ENCODE measurements around the gene FCGR2B.
"Not testable (repeated sequence)": the region's sequence is repeated elsewhere in the genome, so short reads cannot be mapped to it uniquely, and the experiment has no call there.

FCGR2B gene

GRCh38 chr1:161709373-161709772 is 46.4 kb downstream of the FCGR2B start:
- DNase-seq (ENCODE audit: low read depth in 1 of 2, low spot score in 1 of 2): no peak
- no peak for TF ChIP-seq JUND (IDR thresholded peaks at IDR 0.05; ENCODE audit: low read depth)
- in situ Hi-C loops (cut with HindIII; ENCODE audit: low pct_unique_long_range_greater_than_20kb, low sequenced_read_pairs): no loop called here

- no peak for DNase-seq (ENCODE audit: low read depth in 1 of 2, low spot score in 1 of 2)
- TF ChIP-seq JUND (IDR thresholded peaks at IDR 0.05; ENCODE audit: low read depth): no peak
- in situ Hi-C loops (cut with HindIII; ENCODE audit: low pct_unique_long_range_greater_than_20kb, low sequenced_read_pairs): no loop called here
Observed at GRCh38 chr1:161710560-161710959, 47.6 kb downstream of the FCGR2B start.

DNA sequence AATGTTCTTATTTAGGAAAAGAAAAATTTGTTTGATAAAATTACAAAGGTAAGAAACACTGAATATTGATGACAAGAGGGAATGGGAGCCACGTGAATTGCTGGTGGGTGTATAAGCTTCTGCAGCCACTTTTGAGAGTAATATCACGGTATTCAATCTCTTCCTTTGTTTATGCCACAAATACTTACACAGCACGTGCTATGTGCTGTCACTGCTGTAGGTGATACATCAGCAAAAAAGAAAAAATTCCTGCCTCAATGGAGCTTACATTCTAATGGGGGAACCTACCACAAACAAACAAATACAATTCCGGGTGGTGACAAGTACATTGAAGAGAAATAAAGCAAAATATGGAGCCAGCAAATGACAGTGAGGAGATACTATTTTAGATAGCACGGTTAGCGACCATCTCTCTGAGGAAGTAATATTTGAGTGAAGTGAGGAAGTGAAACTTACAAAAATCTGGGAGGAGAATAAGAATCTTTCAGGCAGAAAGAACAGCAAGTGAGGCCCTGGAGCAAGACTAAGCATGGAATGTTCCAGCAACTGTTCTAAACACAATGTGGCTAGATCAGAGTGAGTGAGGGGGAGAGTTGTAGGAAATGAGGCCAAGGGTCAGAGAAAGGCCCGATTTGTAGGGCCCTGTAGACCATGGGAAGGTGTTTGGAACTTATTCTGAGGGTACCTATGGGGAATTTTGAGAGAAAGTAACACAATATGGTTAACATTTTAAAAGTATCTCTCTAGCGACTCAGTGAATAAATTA is 55.8 kb downstream of the FCGR2B start:
- TF ChIP-seq JUND (IDR thresholded peaks at IDR 0.05; ENCODE audit: low read depth): no peak
- in situ Hi-C loops (cut with HindIII; ENCODE audit: low pct_unique_long_range_greater_than_20kb, low sequenced_read_pairs): no loop called here
- no peak for DNase-seq (ENCODE audit: low read depth in 1 of 2, low spot score in 1 of 2)

DNA sequence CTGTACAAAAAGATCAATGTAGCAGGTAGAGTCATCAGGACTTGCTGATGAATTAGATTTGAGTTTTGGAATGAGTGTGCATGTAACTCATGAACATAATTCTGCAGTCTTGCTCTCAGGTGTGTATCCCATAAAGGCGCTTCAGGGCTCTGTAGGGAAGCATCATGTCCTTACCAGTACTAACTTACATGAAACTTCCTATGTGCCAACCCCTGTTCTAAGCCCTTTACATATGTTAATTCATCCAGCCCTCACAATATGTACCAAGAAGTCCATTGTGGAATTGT is 56.3 kb downstream of the FCGR2B start:
- DNase-seq (ENCODE audit: low read depth in 1 of 2, low spot score in 1 of 2): no peak
- TF ChIP-seq JUND (IDR thresholded peaks at IDR 0.05; ENCODE audit: low read depth): no peak
- in situ Hi-C loops (cut with HindIII; ENCODE audit: low pct_unique_long_range_greater_than_20kb, low sequenced_read_pairs): no loop called here

DNA sequence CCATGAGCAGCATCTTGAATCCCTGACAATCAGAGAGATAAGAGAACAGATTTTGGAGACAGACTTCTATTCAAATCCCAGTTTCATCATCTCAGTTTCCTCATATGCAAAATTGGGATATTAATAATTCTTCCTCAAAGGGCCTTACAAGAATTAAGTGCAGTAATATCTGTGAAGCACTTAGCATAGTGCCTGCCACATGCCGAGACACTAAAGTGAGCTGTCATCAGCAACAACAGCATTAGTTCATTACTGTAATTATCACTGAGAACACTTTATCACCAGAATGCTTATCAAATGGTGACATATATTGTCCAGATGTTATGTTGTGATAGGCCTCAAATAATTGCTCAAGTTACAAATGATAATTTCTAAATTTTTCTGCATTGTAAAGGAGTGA is 57.5 kb downstream of the FCGR2B start:
- DNase-seq (ENCODE audit: low read depth in 1 of 2, low spot score in 1 of 2): no peak

GRCh38 chr1:161720956-161721737 is 58.2 kb downstream of the FCGR2B start, which contains the start of gene FCRLB:
Gene FCRLB, plus strand, starts transcription at chr1:161721544. Its CDS starts 1,129 bp downstream, at chr1:161722673.
- DNase-seq (ENCODE audit: low read depth in 1 of 2, low spot score in 1 of 2): no peak
- no peak for TF ChIP-seq JUND (IDR thresholded peaks at IDR 0.05; ENCODE audit: low read depth)
- in situ Hi-C loops (cut with HindIII; ENCODE audit: low pct_unique_long_range_greater_than_20kb, low sequenced_read_pairs): no loop called here

More for the DNA sequence above, 57.5 kb downstream of the FCGR2B start:
- in situ Hi-C loops (cut with HindIII; ENCODE audit: low pct_unique_long_range_greater_than_20kb, low sequenced_read_pairs): no loop called here
- TF ChIP-seq JUND (IDR thresholded peaks at IDR 0.05; ENCODE audit: low read depth): no peak

- no peak for DNase-seq (ENCODE audit: low read depth in 1 of 2, low spot score in 1 of 2)
- in situ Hi-C loops (cut with HindIII; ENCODE audit: low pct_unique_long_range_greater_than_20kb, low sequenced_read_pairs): no loop called here
- no peak for TF ChIP-seq JUND (IDR thresholded peaks at IDR 0.05; ENCODE audit: low read depth)
Observed at GRCh38 chr1:161721738-161722343, 58.9 kb downstream of the FCGR2B start.

DNA sequence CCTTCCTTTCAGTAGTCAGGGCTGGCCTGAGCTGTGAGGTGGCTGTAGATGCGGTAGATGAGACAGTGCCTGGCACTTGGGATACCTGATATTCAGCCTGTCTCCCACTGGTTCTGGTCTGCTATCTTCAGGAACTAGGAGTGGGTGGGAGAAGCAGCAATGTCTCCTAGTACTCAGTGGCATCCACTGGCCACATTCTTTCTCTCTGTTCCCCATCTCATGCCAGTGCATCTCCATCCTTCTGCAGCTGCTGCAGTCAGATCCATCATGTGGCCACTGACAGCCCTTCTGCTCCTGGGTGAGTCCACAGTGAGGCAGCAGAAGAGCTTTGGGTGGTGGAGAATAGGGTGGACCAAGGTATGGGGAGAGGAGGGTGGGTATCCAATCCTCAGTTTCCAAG is 59.5 kb downstream of the FCGR2B start:
- no peak for DNase-seq (ENCODE audit: low read depth in 1 of 2, low spot score in 1 of 2)
- in situ Hi-C loops (cut with HindIII; ENCODE audit: low pct_unique_long_range_greater_than_20kb, low sequenced_read_pairs): no loop called here

GRCh38 chr1:161723459-161724141 is 60.7 kb downstream of the FCGR2B start:
- TF ChIP-seq JUND (IDR thresholded peaks at IDR 0.05; ENCODE audit: low read depth): no peak
- in situ Hi-C loops (cut with HindIII; ENCODE audit: low pct_unique_long_range_greater_than_20kb, low sequenced_read_pairs): no loop called here
- DNase-seq (ENCODE audit: low read depth in 1 of 2, low spot score in 1 of 2): peak; percentile 63 to 93

More for the DNA sequence above, 59.5 kb downstream of the FCGR2B start:
- TF ChIP-seq JUND (IDR thresholded peaks at IDR 0.05; ENCODE audit: low read depth): no peak

DNA sequence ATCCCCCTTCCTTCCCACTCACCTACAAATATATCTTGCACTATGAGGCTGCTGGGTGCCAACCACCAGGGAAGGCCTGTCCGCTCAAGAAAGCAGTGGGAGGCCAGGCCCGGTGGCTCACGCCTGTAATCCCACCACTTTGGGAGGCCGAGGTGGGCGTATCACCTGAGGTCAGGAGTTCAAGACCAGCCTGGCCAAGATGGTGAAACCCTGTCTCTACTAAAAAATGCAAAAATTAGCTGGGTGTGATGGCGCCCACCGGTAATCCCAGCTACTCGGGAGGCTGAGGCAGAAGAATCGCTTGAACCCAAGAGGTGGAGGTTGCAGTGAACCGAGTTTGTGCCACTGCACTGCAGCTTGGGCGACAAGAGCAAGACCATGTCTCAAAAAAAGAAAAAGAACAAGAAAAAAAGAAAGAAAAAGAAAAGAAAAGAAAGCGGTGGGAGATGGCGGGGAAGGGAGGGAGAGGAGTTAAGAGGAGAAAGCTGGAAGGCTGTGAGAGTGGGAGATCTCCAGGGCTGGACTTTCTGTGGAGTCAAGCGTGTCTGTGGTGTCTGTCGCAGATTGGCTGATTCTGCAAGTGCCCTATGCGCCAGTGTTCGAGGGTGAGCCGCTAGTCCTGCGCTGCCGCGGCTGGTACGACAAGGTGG is 62.4 kb downstream of the FCGR2B start:
- in situ Hi-C loops (cut with HindIII; ENCODE audit: low pct_unique_long_range_greater_than_20kb, low sequenced_read_pairs); DNase-seq (ENCODE audit: low read depth in 1 of 2, low spot score in 1 of 2): not testable (repeated sequence)

DNA sequence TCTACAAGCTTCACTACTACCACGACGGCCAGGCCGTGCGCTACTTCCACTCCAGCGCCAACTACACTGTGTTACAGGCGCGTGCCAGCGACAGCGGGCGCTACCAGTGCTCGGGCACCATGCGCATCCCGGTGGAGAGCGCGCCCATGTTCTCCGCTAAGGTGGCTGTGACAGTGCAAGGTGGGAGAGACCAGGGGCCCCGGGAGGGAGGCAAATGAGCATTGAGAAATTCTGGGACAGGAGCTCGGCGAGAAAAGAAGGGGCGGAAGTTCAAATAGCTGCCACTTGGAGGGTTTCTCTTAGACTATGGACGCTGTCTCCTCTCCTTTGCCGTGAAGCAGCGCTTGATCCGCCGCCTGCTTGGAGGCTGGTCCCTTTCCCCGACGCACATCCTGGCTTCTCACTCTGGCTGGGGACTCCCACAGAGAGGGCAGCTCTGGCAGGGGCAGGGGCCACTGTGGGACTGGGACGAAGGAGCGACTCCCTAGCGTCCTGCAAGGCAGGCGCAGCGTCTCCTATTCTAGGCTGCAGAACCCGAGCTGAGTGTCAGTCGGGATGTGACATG is 63.0 kb downstream of the FCGR2B start:
- TF ChIP-seq JUND (IDR thresholded peaks at IDR 0.05; ENCODE audit: low read depth): no peak
- in situ Hi-C loops (cut with HindIII; ENCODE audit: low pct_unique_long_range_greater_than_20kb, low sequenced_read_pairs): no loop called here
- peak; percentile 18 to 48 for DNase-seq (ENCODE audit: low read depth in 1 of 2, low spot score in 1 of 2)
